Measurements from ENCODE around the gene CLP1. TPM values are rescaled to one million over a fixed set of nuclear protein-coding genes. Genes with fewer than 3 reads are reported as not detected.
A peak's percentile ranks its signal among the peaks of the same experiment; 100 is the strongest.
"Not testable (repeated sequence)": the region's sequence is repeated elsewhere in the genome, so short reads cannot be mapped to it uniquely, and the experiment has no call there.

The CLP1 gene
- total RNA-seq, 1 experiment from 2014 or later: 24.1 TPM

DNA sequence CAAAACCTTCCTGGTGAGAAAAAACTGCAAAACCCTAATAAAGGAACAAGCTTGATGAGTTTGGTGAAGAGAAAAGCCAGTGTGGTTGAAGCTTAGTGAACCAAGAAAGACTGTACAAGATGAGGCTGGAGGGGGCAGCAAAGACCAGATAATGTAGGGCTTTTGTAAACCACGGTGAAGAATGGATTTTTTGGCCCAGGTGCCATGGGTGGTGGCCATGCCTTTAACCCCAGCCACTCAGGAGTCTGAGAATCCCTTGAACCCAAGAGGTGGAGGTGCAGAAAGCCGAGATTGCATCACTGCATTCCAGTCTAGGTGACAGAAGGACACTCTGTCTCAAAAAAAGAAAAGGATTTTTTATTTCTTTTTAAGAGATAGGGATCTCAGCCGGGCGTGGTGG is 5.3 kb downstream of the CLP1 start:
- Histone ChIP-seq H3K9me3 (replicated peaks) (no peaks in the 10 kb centered on the region), H3K36me3 (peaks cover 34% of the 10 kb centered on the region), H3K27ac (no peak overlapping the region), H3K4me3 (no peak overlapping the region), H3K4me1 (replicated peaks) (peaks cover 4% of the 10 kb centered on the region), H3K27me3 (replicated peaks) (no peaks in the 10 kb centered on the region)
- no peak for DNase-seq (ENCODE audit: low read depth in 1 of 2, low spot score in 2 of 2)

- no peak for DNase-seq (ENCODE audit: low read depth in 1 of 2, low spot score in 2 of 2)
- Histone ChIP-seq H3K4me3 (no peak overlapping the region), H3K9me3 (replicated peaks) (no peaks in the 10 kb centered on the region), H3K4me1 (replicated peaks) (peaks cover 6% of the 10 kb centered on the region), H3K27me3 (replicated peaks) (no peaks in the 10 kb centered on the region), H3K36me3 (peaks cover 43% of the 10 kb centered on the region), H3K27ac (no peak overlapping the region)
These were observed 6.4 kb downstream of the CLP1 start for GRCh38 chr11:57663975-57664374.

DNA sequence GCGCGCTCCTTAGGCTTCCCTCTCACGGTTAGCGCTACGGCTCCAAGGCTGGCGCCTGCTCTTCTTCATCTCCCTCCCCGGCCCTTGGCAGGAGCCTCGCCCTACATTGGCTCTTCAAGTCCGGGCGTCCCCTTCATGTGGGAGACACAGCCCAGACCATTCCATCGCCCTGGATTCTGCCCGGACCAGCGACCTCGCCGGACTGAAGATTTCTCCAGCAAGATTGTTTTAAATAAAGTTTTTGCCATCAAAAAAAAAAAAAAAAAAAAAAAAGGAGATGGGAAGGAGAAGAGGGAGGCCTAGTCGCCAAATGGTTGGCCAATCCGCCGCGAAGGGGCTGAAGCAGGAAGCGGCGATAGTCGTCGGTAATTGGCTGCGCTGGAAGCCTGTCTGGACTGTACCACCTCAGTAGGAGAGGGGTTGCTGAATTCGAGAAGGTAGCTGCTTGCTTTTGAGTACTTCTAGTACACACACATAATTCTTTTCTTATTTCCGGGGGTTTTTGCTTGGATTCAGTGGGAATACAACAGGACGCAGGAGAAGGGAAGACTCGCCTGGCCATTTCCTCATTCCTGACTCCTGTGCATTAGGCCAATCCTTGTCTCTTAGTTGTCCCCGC is 9.7 kb downstream of the CLP1 start:
- Histone ChIP-seq H3K9me3 (replicated peaks) (no peaks in the 10 kb centered on the region), H3K27ac (peak overlapping the region; percentile 100), H3K36me3 (peaks cover 30% of the 10 kb centered on the region), H3K4me3 (peak overlapping the region; percentile 75), H3K27me3 (replicated peaks) (no peaks in the 10 kb centered on the region), H3K4me1 (replicated peaks) (peaks cover 15% of the 10 kb centered on the region)
- peak; percentile 99 to 100 for DNase-seq (ENCODE audit: low read depth in 1 of 2, low spot score in 2 of 2)

DNA sequence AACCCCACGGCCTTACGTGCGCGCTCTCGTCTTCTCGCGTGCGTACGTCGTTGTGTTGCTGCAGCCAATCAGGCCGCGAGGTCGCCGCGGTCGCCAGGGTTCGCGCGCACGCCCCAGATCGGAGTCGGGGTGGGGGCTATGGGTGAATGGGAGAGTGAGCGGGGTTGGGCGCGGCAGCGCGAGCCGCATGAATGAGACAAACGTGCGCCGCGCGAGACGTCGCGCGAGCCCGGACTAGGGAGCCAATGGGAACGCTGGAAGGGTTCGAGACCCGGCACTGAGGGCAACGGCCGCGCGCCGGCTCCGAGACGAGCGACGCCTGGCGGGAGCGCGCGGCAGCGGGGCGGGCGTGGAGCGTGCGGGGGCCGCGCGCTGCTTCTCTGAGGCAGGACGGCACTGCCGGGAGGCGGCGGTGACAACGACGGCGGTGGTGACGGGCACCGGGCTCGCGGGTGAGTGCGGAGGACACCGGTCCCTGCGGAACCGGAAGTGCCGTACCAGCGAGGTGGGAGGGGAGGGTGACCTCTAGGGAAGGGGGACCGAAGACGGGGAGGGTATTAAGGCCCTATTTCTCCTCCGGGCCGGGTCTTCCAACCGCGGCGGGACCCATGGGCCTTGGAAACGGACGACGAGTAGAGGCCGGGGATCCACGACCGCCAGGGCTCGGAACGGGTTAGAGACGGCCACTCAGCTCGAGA is 10.3 kb downstream of the CLP1 start, which contains the start of gene ZDHHC5:
Gene ZDHHC5 (plus strand): TSS at position 379 of the 698 bp plus-strand sequence. CDS start 4,977 bp downstream, outside the sequence.
- Histone ChIP-seq H3K36me3 (peaks cover 30% of the 10 kb centered on the region), H3K27me3 (replicated peaks) (no peaks in the 10 kb centered on the region), H3K4me1 (replicated peaks) (peaks cover 15% of the 10 kb centered on the region), H3K9me3 (replicated peaks) (no peaks in the 10 kb centered on the region), H3K27ac (peak within 1 kb of the TSS; percentile 100), H3K4me3 (peak within 1 kb of the TSS; percentile 75)
- DNase-seq (ENCODE audit: low read depth in 1 of 2, low spot score in 2 of 2): peak; percentile 99 to 100

GRCh38 chr11:57668434-57668782 is 10.8 kb downstream of the CLP1 start:
- peak in 1 of 2 experiments; percentile 35 for DNase-seq (ENCODE audit: low read depth in 1 of 2, low spot score in 2 of 2)

DNA sequence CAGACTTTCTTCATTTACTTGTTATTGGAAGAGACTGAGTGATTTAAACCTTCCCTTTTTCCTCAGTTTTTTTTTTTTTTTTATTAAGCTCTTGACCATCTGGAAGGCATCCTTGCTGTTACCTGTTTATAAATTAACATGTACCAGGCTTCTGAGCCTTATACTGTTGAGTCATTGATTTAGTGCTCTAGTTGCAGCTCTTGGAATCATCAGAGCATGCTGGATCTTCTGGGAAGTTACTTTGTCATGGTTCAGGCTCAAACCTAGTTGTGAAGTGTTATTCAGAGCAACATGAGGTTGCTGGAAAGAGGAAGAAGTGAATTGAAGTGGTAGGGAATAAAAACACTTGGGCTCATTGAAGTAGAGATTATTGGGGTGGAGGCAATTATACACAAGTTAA is 16.7 kb downstream of the CLP1 start:
- H3K36me3 ChIP-seq: peaks cover 72% of the 10 kb centered on the region
- DNase-seq (ENCODE audit: low read depth in 1 of 2, low spot score in 2 of 2): no peak

More at GRCh38 chr11:57668434-57668782, 10.8 kb downstream of the CLP1 start:
- Histone ChIP-seq H3K27ac (peak overlapping the region; percentile 100), H3K9me3 (replicated peaks) (no peaks in the 10 kb centered on the region), H3K4me3 (peak overlapping the region; percentile 75), H3K27me3 (replicated peaks) (no peaks in the 10 kb centered on the region), H3K36me3 (peaks cover 34% of the 10 kb centered on the region), H3K4me1 (replicated peaks) (peaks cover 15% of the 10 kb centered on the region)

GRCh38 chr11:57675176-57675941 is 17.8 kb downstream of the CLP1 start:
- Histone ChIP-seq H3K4me1 (replicated peaks) (peaks cover 7% of the 10 kb centered on the region), H3K27me3 (replicated peaks) (no peaks in the 10 kb centered on the region), H3K9me3 (replicated peaks) (no peaks in the 10 kb centered on the region), H3K27ac (no peak overlapping the region), H3K36me3 (peaks cover 77% of the 10 kb centered on the region), H3K4me3 (no peak overlapping the region)
- DNase-seq (ENCODE audit: low read depth in 1 of 2, low spot score in 2 of 2): no peak

More for the DNA sequence above, 16.7 kb downstream of the CLP1 start:
- Histone ChIP-seq H3K4me1 (replicated peaks) (peaks cover 13% of the 10 kb centered on the region), H3K9me3 (replicated peaks) (no peaks in the 10 kb centered on the region), H3K27me3 (replicated peaks) (no peaks in the 10 kb centered on the region), H3K4me3 (no peak overlapping the region), H3K27ac (no peak overlapping the region)

- no peak for DNase-seq (ENCODE audit: low read depth in 1 of 2, low spot score in 2 of 2)
- Histone ChIP-seq H3K4me3 (no peak overlapping the region), H3K27me3 (replicated peaks) (no peaks in the 10 kb centered on the region), H3K27ac (no peak overlapping the region), H3K9me3 (replicated peaks) (no peaks in the 10 kb centered on the region), H3K36me3 (peaks cover 83% of the 10 kb centered on the region), H3K4me1 (replicated peaks) (peaks cover 7% of the 10 kb centered on the region)
These were observed 21.8 kb downstream of the CLP1 start for GRCh38 chr11:57679396-57679795.

- H3K27me3 ChIP-seq (replicated peaks): no peaks in the 10 kb centered on the region
- peaks cover 83% of the 10 kb centered on the region for H3K36me3 ChIP-seq
- peaks cover 7% of the 10 kb centered on the region for H3K4me1 ChIP-seq (replicated peaks)
- no peak for DNase-seq (ENCODE audit: low read depth in 1 of 2, low spot score in 2 of 2)
- H3K9me3 ChIP-seq (replicated peaks): no peaks in the 10 kb centered on the region
- H3K27ac ChIP-seq: no peak overlapping the region
- H3K4me3 ChIP-seq: no peak overlapping the region
These were observed 23.0 kb downstream of the CLP1 start for GRCh38 chr11:57680552-57680874.

- H3K27ac ChIP-seq: no peak overlapping the region
These were observed 23.6 kb downstream of the CLP1 start for GRCh38 chr11:57681168-57681567.

GRCh38 chr11:57690474-57690873 is 32.9 kb downstream of the CLP1 start:
- not testable (repeated sequence) for H3K4me1 ChIP-seq (replicated peaks); H3K27me3 ChIP-seq (replicated peaks); H3K4me3 ChIP-seq; H3K27ac ChIP-seq; H3K9me3 ChIP-seq (replicated peaks); DNase-seq (ENCODE audit: low read depth in 1 of 2, low spot score in 2 of 2)
- peaks cover 92% of the 10 kb centered on the region for H3K36me3 ChIP-seq

More at GRCh38 chr11:57681168-57681567, 23.6 kb downstream of the CLP1 start:
- Histone ChIP-seq H3K4me1 (replicated peaks) (peaks cover 2% of the 10 kb centered on the region), H3K4me3 (no peak overlapping the region), H3K36me3 (peaks cover 83% of the 10 kb centered on the region), H3K27me3 (replicated peaks) (no peaks in the 10 kb centered on the region), H3K9me3 (replicated peaks) (no peaks in the 10 kb centered on the region)
- DNase-seq (ENCODE audit: low read depth in 1 of 2, low spot score in 2 of 2): no peak

- no peak overlapping the region for H3K27ac ChIP-seq
- H3K27me3 ChIP-seq (replicated peaks): no peaks in the 10 kb centered on the region
- no peaks in the 10 kb centered on the region for H3K4me1 ChIP-seq (replicated peaks)
- no peak for DNase-seq (ENCODE audit: low read depth in 1 of 2, low spot score in 2 of 2)
- no peak overlapping the region for H3K4me3 ChIP-seq
- H3K36me3 ChIP-seq: peaks cover 84% of the 10 kb centered on the region
- H3K9me3 ChIP-seq (replicated peaks): no peaks in the 10 kb centered on the region
These were observed 41.3 kb downstream of the CLP1 start for GRCh38 chr11:57698843-57699365.

- peaks cover 82% of the 10 kb centered on the region for H3K36me3 ChIP-seq
- DNase-seq (ENCODE audit: low read depth in 1 of 2, low spot score in 2 of 2): no peak
These were observed 42.3 kb downstream of the CLP1 start for GRCh38 chr11:57699813-57700212.

DNA sequence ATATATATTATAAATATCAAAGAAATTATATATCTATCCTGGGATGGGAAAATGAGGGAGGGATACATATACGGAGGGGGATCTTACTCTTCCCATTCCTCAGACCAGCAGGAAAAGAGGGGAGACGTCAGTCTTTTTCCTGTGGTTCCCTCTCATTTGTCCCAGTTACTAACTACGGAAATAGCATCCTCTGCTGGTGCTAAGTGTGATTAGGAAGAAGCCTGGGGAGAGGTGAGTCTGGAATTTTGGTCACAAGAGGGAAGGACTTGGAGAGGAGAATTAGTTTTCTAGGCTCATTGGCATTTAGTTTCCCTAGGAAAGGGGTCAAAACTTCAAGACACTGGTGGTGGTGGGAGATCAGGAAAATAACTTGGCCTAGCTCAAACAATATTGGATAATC is 42.9 kb downstream of the CLP1 start:
- no peak for DNase-seq (ENCODE audit: low read depth in 1 of 2, low spot score in 2 of 2)

More at GRCh38 chr11:57699813-57700212, 42.3 kb downstream of the CLP1 start:
- H3K27me3 ChIP-seq (replicated peaks): no peaks in the 10 kb centered on the region
- no peaks in the 10 kb centered on the region for H3K9me3 ChIP-seq (replicated peaks)
- no peak overlapping the region for H3K27ac ChIP-seq
- no peak overlapping the region for H3K4me3 ChIP-seq
- H3K4me1 ChIP-seq (replicated peaks): no peaks in the 10 kb centered on the region

More for the DNA sequence above, 42.9 kb downstream of the CLP1 start:
- Histone ChIP-seq H3K4me3 (no peak overlapping the region), H3K27ac (no peak overlapping the region), H3K9me3 (replicated peaks) (no peaks in the 10 kb centered on the region), H3K36me3 (peaks cover 82% of the 10 kb centered on the region), H3K4me1 (replicated peaks) (no peaks in the 10 kb centered on the region), H3K27me3 (replicated peaks) (no peaks in the 10 kb centered on the region)

Data from SJSA1 (cell line).